Raji (cell line): ENCODE data around the gene TFG.

Experiments used
- POLR2A ChIP-seq: IDR thresholded peaks from 2 replicates; pipeline ENCODE4 v1.6.1; 2011; ENCODE audit warnings: low read depth, low read length, control low read depth; ENCODE audit not compliant: insufficient read depth

The TFG gene

GRCh38 chr3:100766069-100766468 is 56.8 kb downstream of the TFG start:
- TF ChIP-seq POLR2A: no peak

- TF ChIP-seq POLR2A: no peak
These were observed 60.4 kb downstream of the TFG start for GRCh38 chr3:100769693-100770092.

- no peak for TF ChIP-seq POLR2A
These were observed 65.9 kb downstream of the TFG start for GRCh38 chr3:100775226-100775625.

- TF ChIP-seq POLR2A: no peak
These were observed 66.4 kb downstream of the TFG start for GRCh38 chr3:100775669-100776068.

- TF ChIP-seq POLR2A: no peak
These were observed 66.9 kb downstream of the TFG start for GRCh38 chr3:100776097-100776729.

- no peak for TF ChIP-seq POLR2A
These were observed 67.5 kb downstream of the TFG start for GRCh38 chr3:100776746-100777145.

GRCh38 chr3:100777271-100777670 is 68.0 kb downstream of the TFG start:
- TF ChIP-seq POLR2A: no peak

GRCh38 chr3:100779480-100779879 is 70.2 kb downstream of the TFG start:
- no peak for TF ChIP-seq POLR2A

- TF ChIP-seq POLR2A: no peak
These were observed 70.9 kb downstream of the TFG start for GRCh38 chr3:100780071-100780622.

GRCh38 chr3:100781301-100781700 is 72.0 kb downstream of the TFG start:
- TF ChIP-seq POLR2A: no peak

GRCh38 chr3:100782348-100782747 is 73.1 kb downstream of the TFG start:
- TF ChIP-seq POLR2A: no peak

- TF ChIP-seq POLR2A: no peak
These were observed 73.6 kb downstream of the TFG start for GRCh38 chr3:100782906-100783305.

GRCh38 chr3:100783619-100784018 is 74.3 kb downstream of the TFG start:
- no peak for TF ChIP-seq POLR2A

- TF ChIP-seq POLR2A: no peak
These were observed 80.3 kb downstream of the TFG start for GRCh38 chr3:100789579-100789978.

- TF ChIP-seq POLR2A: no peak
These were observed 87.3 kb downstream of the TFG start for GRCh38 chr3:100796556-100796955.

- no peak for TF ChIP-seq POLR2A
These were observed 88.7 kb downstream of the TFG start for GRCh38 chr3:100798012-100798411.
